ENCODE data around the gene BMP15. TPM values are rescaled to one million over a fixed set of nuclear protein-coding genes. Genes with fewer than 3 reads are reported as not detected.

BMP15 gene
- total RNA-seq, 4 donors from 2014 or later: not detected

DNA sequence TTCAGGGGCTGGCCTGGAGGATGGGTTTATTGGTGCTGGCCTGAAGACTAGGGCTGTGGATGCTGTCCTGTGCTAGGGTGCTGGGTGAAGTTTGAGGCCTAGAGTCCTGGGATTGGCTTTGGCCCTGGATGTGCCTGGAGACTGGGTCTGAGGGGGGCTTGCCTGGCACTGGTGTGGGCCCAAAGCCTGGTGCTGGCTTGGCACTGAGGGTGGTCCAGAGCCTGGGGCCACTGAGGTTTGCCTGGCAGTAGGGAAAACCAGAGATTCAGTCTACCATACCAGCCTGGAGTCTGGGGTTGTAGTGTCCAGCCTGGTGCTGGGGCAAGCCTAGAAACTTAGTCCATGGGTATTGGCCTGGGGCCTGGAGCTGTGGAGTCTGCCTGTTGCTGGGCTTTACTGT, 16.6 kb downstream of the BMP15 start:
- H3K4me3 ChIP-seq: no peak overlapping the region
- intact Hi-C loops (cut with DNase I; ENCODE audit: low total_unique reads) (no loop called here), in situ Hi-C loops (cut with MboI; ENCODE audit: low sequenced_read_pairs in 4 of 4) (loop anchor here in 1 of 4 donors (25.0 kb wide), 1 partner anchor 90 kb away; no protein-coding TSS in a partner anchor)
- no peaks in the 10 kb centered on the region for H3K27me3 ChIP-seq
- TF ChIP-seq CTCF (IDR thresholded peaks at IDR 0.05 in 4 of 5, conservative IDR thresholded peaks at IDR 0.05 in 1 of 5): no peak
- TF ChIP-seq POLR2A (IDR thresholded peaks at IDR 0.05): no peak
- no peaks in the 10 kb centered on the region for H3K9me3 ChIP-seq
- ATAC-seq (no peak), DNase-seq (no peak)
- H3K27ac ChIP-seq: no peak overlapping the region
- H3K36me3 ChIP-seq: no peaks in the 10 kb centered on the region
- no peaks in the 10 kb centered on the region for H3K4me1 ChIP-seq

DNA sequence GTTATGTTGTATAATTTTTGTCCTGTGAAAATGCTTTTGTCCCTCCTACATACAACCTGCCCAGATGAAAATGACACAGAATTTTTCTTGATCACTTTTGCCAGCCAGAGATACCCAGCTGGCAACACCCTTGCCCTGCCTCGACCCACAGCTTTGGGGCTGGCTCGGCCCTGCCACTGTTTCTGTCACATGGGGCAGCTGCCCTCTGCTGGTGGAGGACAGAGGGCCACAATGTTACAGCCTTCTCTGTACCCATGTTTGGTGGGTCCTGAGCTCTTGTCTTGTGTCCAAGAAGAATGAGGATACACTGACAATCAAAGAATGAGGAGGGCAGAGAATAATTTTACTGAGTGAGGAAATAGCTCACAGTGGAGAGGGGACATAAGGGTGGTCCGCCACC, 31.1 kb downstream of the BMP15 start:
- Histone ChIP-seq H3K27ac (no peak overlapping the region), H3K36me3 (no peaks in the 10 kb centered on the region), H3K4me1 (no peaks in the 10 kb centered on the region), H3K4me3 (no peak overlapping the region), H3K27me3 (peaks cover 0 to 4% (median 0%) of the 10 kb centered on the region in 3 donors), H3K9me3 (no peaks in the 10 kb centered on the region)
- DNase-seq (no peak), ATAC-seq (no peak)
- TF ChIP-seq CTCF (IDR thresholded peaks at IDR 0.05 in 4 of 5, conservative IDR thresholded peaks at IDR 0.05 in 1 of 5) (no peak), POLR2A (IDR thresholded peaks at IDR 0.05) (no peak)
- intact Hi-C loops (cut with DNase I; ENCODE audit: low total_unique reads) (no loop called here), in situ Hi-C loops (cut with MboI; ENCODE audit: low sequenced_read_pairs in 4 of 4) (loop anchor here in 1 of 4 donors (25.0 kb wide), 1 partner anchor 104 kb away; no protein-coding TSS in a partner anchor)

DNA sequence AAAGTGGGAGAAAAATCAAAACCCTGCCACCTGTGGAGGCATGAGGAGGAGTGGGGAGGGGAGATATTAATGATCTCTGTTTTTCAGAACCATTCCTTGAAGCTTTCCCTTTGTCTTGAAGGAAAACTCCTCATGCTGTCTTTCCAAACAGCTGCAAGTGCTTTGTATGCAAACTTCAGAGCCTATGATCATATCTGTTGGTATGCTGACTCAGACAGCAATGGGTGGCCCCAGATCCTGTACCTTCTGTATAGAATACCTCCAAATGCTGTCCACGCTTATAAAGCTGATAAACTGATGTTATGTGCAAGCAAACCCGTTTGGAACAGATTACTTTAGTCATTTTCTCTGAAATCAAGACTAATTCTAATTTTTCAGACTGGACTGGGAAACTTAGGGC, 31.9 kb downstream of the BMP15 start:
- H3K27ac ChIP-seq: no peak overlapping the region
- no peaks in the 10 kb centered on the region for H3K36me3 ChIP-seq
- ATAC-seq: no peak
- H3K27me3 ChIP-seq: peaks cover 0 to 4% (median 0%) of the 10 kb centered on the region in 3 donors
- in situ Hi-C loops (cut with MboI; ENCODE audit: low sequenced_read_pairs in 4 of 4) (loop anchor here in 1 of 4 donors (25.0 kb wide), 1 partner anchor 105 kb away; no protein-coding TSS in a partner anchor), intact Hi-C loops (cut with DNase I; ENCODE audit: low total_unique reads) (no loop called here)
- no peak overlapping the region for H3K4me3 ChIP-seq
- DNase-seq: no peak
- H3K4me1 ChIP-seq: no peaks in the 10 kb centered on the region
- TF ChIP-seq POLR2A (IDR thresholded peaks at IDR 0.05) (no peak), CTCF (IDR thresholded peaks at IDR 0.05 in 4 of 5, conservative IDR thresholded peaks at IDR 0.05 in 1 of 5) (no peak)
- H3K9me3 ChIP-seq: no peaks in the 10 kb centered on the region

DNA sequence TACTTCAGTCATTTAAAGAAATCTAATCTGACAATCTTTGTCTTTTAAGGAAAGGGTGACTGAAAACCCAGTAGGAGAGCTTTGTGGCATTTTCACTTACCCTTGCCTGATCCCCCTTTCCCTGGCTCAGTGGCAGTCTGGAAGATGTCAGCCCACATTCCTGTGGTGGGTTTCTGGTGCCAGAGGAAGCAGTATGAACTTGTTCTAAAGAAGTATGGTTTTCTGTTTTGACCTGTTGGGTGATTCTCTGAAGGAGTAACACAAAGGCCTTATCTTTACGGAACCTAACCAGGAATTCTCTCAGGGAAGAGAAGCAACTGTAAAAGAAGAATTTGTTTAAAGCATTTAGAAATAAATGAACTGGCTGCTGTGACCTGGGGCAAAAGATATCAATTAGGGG, 41.9 kb downstream of the BMP15 start:
- DNase-seq: no peak
- Histone ChIP-seq H3K9me3 (no peaks in the 10 kb centered on the region), H3K36me3 (no peaks in the 10 kb centered on the region), H3K4me1 (no peaks in the 10 kb centered on the region), H3K27ac (no peak overlapping the region), H3K4me3 (no peak overlapping the region), H3K27me3 (peaks cover 0 to 3% (median 0%) of the 10 kb centered on the region in 3 donors)
- TF ChIP-seq POLR2A (IDR thresholded peaks at IDR 0.05): no peak
- TF ChIP-seq CTCF (IDR thresholded peaks at IDR 0.05 in 4 of 5, conservative IDR thresholded peaks at IDR 0.05 in 1 of 5): no peak
- no peak for ATAC-seq
- in situ Hi-C loops (cut with MboI; ENCODE audit: low sequenced_read_pairs in 4 of 4): loop anchor here in 1 of 4 donors (25.0 kb wide), 1 partner anchor 110 kb away; no protein-coding TSS in a partner anchor
- intact Hi-C loops (cut with DNase I; ENCODE audit: low total_unique reads): no loop called here

DNA sequence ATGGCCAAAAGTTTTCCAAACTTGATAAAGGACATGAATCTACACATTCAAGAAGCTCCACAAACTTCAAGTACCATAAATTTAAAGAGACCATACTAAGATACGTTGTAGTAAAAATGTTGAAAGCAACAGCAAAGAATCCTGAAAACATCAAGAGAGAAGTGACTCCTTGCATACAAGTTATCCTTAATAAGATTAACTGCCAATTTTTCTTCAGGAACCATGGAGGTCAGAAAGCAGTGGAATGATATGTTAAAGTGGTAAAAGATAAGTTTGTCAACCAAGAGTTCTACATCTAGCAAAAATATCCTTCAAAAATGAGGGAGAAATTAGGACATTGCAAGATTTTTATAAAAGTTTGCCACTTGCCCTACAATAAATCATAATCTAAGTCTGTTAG, 43.3 kb downstream of the BMP15 start:
- in situ Hi-C loops (cut with MboI; ENCODE audit: low sequenced_read_pairs in 4 of 4): loop anchor here in 1 of 4 donors (25.0 kb wide), 1 partner anchor 108 kb away; no protein-coding TSS in a partner anchor
- intact Hi-C loops (cut with DNase I; ENCODE audit: low total_unique reads): no loop called here
- Histone ChIP-seq H3K9me3 (no peaks in the 10 kb centered on the region), H3K27ac (no peak overlapping the region), H3K36me3 (no peaks in the 10 kb centered on the region), H3K4me3 (no peak overlapping the region), H3K27me3 (peaks cover 0 to 3% (median 0%) of the 10 kb centered on the region in 3 donors), H3K4me1 (no peaks in the 10 kb centered on the region)
- TF ChIP-seq POLR2A (IDR thresholded peaks at IDR 0.05) (no peak), CTCF (IDR thresholded peaks at IDR 0.05 in 4 of 5, conservative IDR thresholded peaks at IDR 0.05 in 1 of 5) (no peak)
- no peak for DNase-seq
- ATAC-seq: no peak

Data from gastrocnemius medialis (tissue), 4 donors.